H9 (cell line): ENCODE measurements around the gene CETN1. TPM values are rescaled to one million over a fixed set of nuclear protein-coding genes. Genes with fewer than 3 reads are reported as not detected.

Experiments used
- DNase-seq: peaks from one replicate; pipeline ENCODE4 v3.0.0-alpha.2; 2017
- H2AFZ ChIP-seq: one replicate; pipeline ENCODE4 v1.6.1; 2013; ENCODE audit warnings: mild to moderate bottlenecking, low read length, control low read depth, moderate library complexity
- H2AK5ac ChIP-seq: 2 replicates; pipeline ENCODE4 v1.6.1; 2013; ENCODE audit warnings: low read length, control low read depth, mixed read lengths; ENCODE audit not compliant: insufficient read length
- H2BK120ac ChIP-seq: one replicate; pipeline ENCODE4 v1.6.1; 2013; ENCODE audit warnings: low read depth, mild to moderate bottlenecking, low read length, control low read depth, inconsistent platforms; ENCODE audit not compliant: poor library complexity, severe bottlenecking
- H2BK12ac ChIP-seq: 2 replicates; pipeline ENCODE4 v1.6.1; 2013; ENCODE audit warnings: low read length, control low read depth, mixed read lengths, low read depth; ENCODE audit not compliant: insufficient read length
- H2BK15ac ChIP-seq: 2 replicates; pipeline ENCODE4 v1.6.1; 2013; ENCODE audit warnings: low read depth, low read length, control low read depth
- H2BK20ac ChIP-seq: one replicate; pipeline ENCODE4 v1.6.1; 2013; ENCODE audit warnings: low read depth, mild to moderate bottlenecking, low read length, control low read depth, inconsistent platforms; ENCODE audit not compliant: poor library complexity, severe bottlenecking
- H2BK5ac ChIP-seq: 2 replicates; pipeline ENCODE4 v1.6.1; 2013; ENCODE audit warnings: low read length, control low read depth, mixed read lengths; ENCODE audit not compliant: insufficient read length
- H3K14ac ChIP-seq: 2 replicates; pipeline ENCODE4 v1.6.1; 2013; ENCODE audit warnings: low read length, control low read depth; ENCODE audit not compliant: insufficient read depth
- H3K18ac ChIP-seq: 2 replicates; pipeline ENCODE4 v1.6.1; 2013; ENCODE audit warnings: low read depth, mild to moderate bottlenecking, mixed read lengths, low read length, control low read depth; ENCODE audit not compliant: insufficient read length
- H3K23ac ChIP-seq: 2 replicates; pipeline ENCODE4 v1.6.1; 2013; ENCODE audit warnings: low read length, control low read depth, mixed read lengths, low read depth; ENCODE audit not compliant: insufficient read length
- H3K23me2 ChIP-seq: 2 replicates; pipeline ENCODE4 v1.6.1; 2013; ENCODE audit warnings: low read depth, mild to moderate bottlenecking, mixed read lengths, low read length, control low read depth; ENCODE audit not compliant: insufficient read length, poor library complexity, severe bottlenecking
- H3K27ac ChIP-seq: 2 replicates; pipeline ENCODE4 v1.5.1; 2013; ENCODE audit warnings: low read length, control low read depth, mixed read lengths, low read depth; ENCODE audit not compliant: insufficient read length
- H3K27me3 ChIP-seq: 2 replicates; pipeline ENCODE4 v1.6.1; 2013; ENCODE audit warnings: low read length, control low read depth, inconsistent platforms; ENCODE audit not compliant: insufficient read depth
- H3K4ac ChIP-seq: 2 replicates; pipeline ENCODE4 v1.6.1; 2013; ENCODE audit warnings: low read depth, mild to moderate bottlenecking, control low read depth, inconsistent platforms, low read length, moderate library complexity
- H3K4me1 ChIP-seq: 2 replicates; pipeline ENCODE4 v1.6.1; 2013; ENCODE audit warnings: low read length, control low read depth, inconsistent platforms; ENCODE audit not compliant: insufficient read depth
- H3K4me2 ChIP-seq: 2 replicates; pipeline ENCODE4 v1.6.1; 2013; ENCODE audit warnings: low read length, control low read depth, mixed read lengths; ENCODE audit not compliant: insufficient read length, insufficient read depth
- H3K56ac ChIP-seq: 2 replicates; pipeline ENCODE4 v1.6.1; 2013; ENCODE audit warnings: low read depth, mild to moderate bottlenecking, mixed read lengths, low read length, control low read depth; ENCODE audit not compliant: insufficient read length
- H3K79me1 ChIP-seq: 2 replicates; pipeline ENCODE4 v1.6.1; 2013; ENCODE audit warnings: low read depth, mild to moderate bottlenecking, moderate library complexity, low read length, control low read depth, inconsistent platforms; ENCODE audit not compliant: insufficient read depth, poor library complexity, severe bottlenecking
- H3K79me2 ChIP-seq: 2 replicates; pipeline ENCODE4 v1.6.1; 2013; ENCODE audit warnings: low read length, control low read depth, inconsistent platforms; ENCODE audit not compliant: insufficient read depth
- H3K9ac ChIP-seq: 2 replicates; pipeline ENCODE4 v1.6.1; 2013; ENCODE audit warnings: low read length, control low read depth, mixed read lengths; ENCODE audit not compliant: insufficient read length; ENCODE audit errors: extremely low read depth
- H3K9me3 ChIP-seq: one replicate; pipeline ENCODE4 v1.6.1; 2013; ENCODE audit warnings: low read depth, low read length, inconsistent platforms; ENCODE audit not compliant: control insufficient read depth
- H3T11ph ChIP-seq: one replicate; pipeline ENCODE4 v1.6.1; 2013; ENCODE audit warnings: mild to moderate bottlenecking, low read length, control low read depth, inconsistent platforms
- H4K20me1 ChIP-seq: one replicate; pipeline ENCODE4 v1.6.1; 2013; ENCODE audit not compliant: control insufficient read depth, insufficient read length, insufficient read depth
- H4K5ac ChIP-seq: 2 replicates; pipeline ENCODE4 v1.6.1; 2013; ENCODE audit warnings: low read depth, mild to moderate bottlenecking, mixed read lengths, low read length, control low read depth; ENCODE audit not compliant: insufficient read length
- H4K8ac ChIP-seq: replicated peaks from 2 replicates; pipeline ENCODE4 v1.6.1; 2013; ENCODE audit warnings: low read length, control low read depth, mixed read lengths, low read depth; ENCODE audit not compliant: insufficient read length
- H4K91ac ChIP-seq: 2 replicates; pipeline ENCODE4 v1.6.1; 2013; ENCODE audit warnings: low read depth, mild to moderate bottlenecking, moderate library complexity, mixed read lengths, low read length, control low read depth; ENCODE audit not compliant: insufficient read length
- H3K27ac Mint-ChIP-seq, 3 experiments: 2 replicates in 2 of 3; 3 replicates in 1 of 3; pipeline ENCODE4 v1.8.0; 2020 to 2021; ENCODE audit warnings: mixed read lengths in 3 of 3, mild to moderate bottlenecking in 1 of 3, moderate library complexity in 1 of 3
- H3K27me3 Mint-ChIP-seq: 2 replicates; pipeline ENCODE4 v1.8.0; 2021; ENCODE audit warnings: low read depth, mild to moderate bottlenecking, moderate library complexity, mixed read lengths
- H3K36me3 Mint-ChIP-seq, 3 experiments: 2 replicates in 2 of 3; 3 replicates in 1 of 3; pipeline ENCODE4 v1.8.0; 2020 to 2021; ENCODE audit warnings: low read depth in 3 of 3, mixed read lengths in 3 of 3; ENCODE audit not compliant: insufficient read depth in 1 of 3
- H3K4me1 Mint-ChIP-seq, 2 experiments: 2 replicates each; pipeline ENCODE4 v1.8.0; 2020; ENCODE audit warnings: mixed read lengths in 2 of 2
- H3K4me3 Mint-ChIP-seq, 2 experiments: 2 replicates in 1 of 2; 3 replicates in 1 of 2; pipeline ENCODE4 v1.8.0; 2020 to 2021; ENCODE audit warnings: mild to moderate bottlenecking in 2 of 2, mixed read lengths in 2 of 2, moderate library complexity in 1 of 2
- H3K9me3 Mint-ChIP-seq, 2 experiments: 2 replicates in 1 of 2; 3 replicates in 1 of 2; pipeline ENCODE4 v1.8.0; 2020; ENCODE audit warnings: mild to moderate bottlenecking in 2 of 2, mixed read lengths in 2 of 2, moderate library complexity in 1 of 2
- CTCF ChIP-seq: fragments of 200-600 bp; sonication (generic); conservative IDR thresholded peaks from 3 replicates; pipeline ENCODE4 v1.8.0; 2021; ENCODE audit warnings: antibody characterized with exemption, mild to moderate bottlenecking
- WGBS: extraction: QIAGEN DNeasy Blood & Tissue Kit; methylation state at CpG from one replicate; pipeline ENCODE4 v1.1.7; 2013; ENCODE audit warnings: missing lambda C conversion rate, low lambda C conversion rate, mixed read lengths; ENCODE audit not compliant: insufficient read length; ENCODE audit errors: extremely low coverage; 5-methylcytosine and 5-hydroxymethylcytosine counted together
- total RNA-seq: library from RNA; stranded (reverse); gene quantifications from 2 replicates; pipeline ENCODE4 v1.2.1, GENCODE V29; 2021

Gene CETN1
- total RNA-seq, 1 experiment from 2014 or later = not detected

GRCh38 chr18:579238-579637, 942 bp upstream of the CETN1 start:
- Histone ChIP-seq H2BK5ac (no peak overlapping the region), H4K91ac (no peak overlapping the region), H3K23me2 (peaks cover 3% of the 10 kb centered on the region), H4K20me1 (no peaks in the 10 kb centered on the region), H3K23ac (no peak overlapping the region), H2BK15ac (no peak overlapping the region), H3K18ac (no peak overlapping the region), H2BK12ac (no peak overlapping the region), H3K27me3 (no peaks in the 10 kb centered on the region; the same call in 1 of the 2 replicates), H3K9ac (no peak overlapping the region), H3K9me3 (no peaks in the 10 kb centered on the region), H3K4ac (no peak overlapping the region), H3K79me2 (no peaks in the 10 kb centered on the region), H4K8ac (no peak overlapping the region), H3K4me2 (no peak overlapping the region), H2BK120ac (no peak overlapping the region), H3K56ac (no peak overlapping the region), H2BK20ac (no peak overlapping the region), H3K4me1 (peaks cover 10% of the 10 kb centered on the region), H3K79me1 (no peaks in the 10 kb centered on the region), H4K5ac (no peak overlapping the region), H3K14ac (no peak overlapping the region), H2AK5ac (no peak overlapping the region), H3T11ph (no peak overlapping the region), H3K27ac (no peak overlapping the region), H2AFZ (no peak overlapping the region)
- Mint-ChIP-seq H3K36me3 (peaks cover 2 to 15% (median 4%) of the 10 kb centered on the region in 3 experiments; a peak in 3 of 7 replicates), H3K27ac (no peak overlapping the region; a peak in 1 of 7 replicates), H3K4me3 (no peak overlapping the region), H3K27me3 (peaks cover 2% of the 10 kb centered on the region), H3K9me3 (peaks cover 4 to 16% of the 10 kb centered on the region in 2 experiments; a peak in 4 of 5 replicates), H3K4me1 (peaks cover 29 to 37% of the 10 kb centered on the region in 2 experiments)
- WGBS = no CpG with 5 or more reads among the region's 1 CpG
- DNase-seq = no peak
- TF ChIP-seq CTCF = no peak
